ENCODE data around the gene TNFRSF1B. TPM values are rescaled to one million over a fixed set of nuclear protein-coding genes. Genes with fewer than 3 reads are reported as not detected.

The TNFRSF1B gene
- total and polyA plus RNA-seq, 2 experiments from 2014 or later: 0.91 to 4.1 TPM

DNA sequence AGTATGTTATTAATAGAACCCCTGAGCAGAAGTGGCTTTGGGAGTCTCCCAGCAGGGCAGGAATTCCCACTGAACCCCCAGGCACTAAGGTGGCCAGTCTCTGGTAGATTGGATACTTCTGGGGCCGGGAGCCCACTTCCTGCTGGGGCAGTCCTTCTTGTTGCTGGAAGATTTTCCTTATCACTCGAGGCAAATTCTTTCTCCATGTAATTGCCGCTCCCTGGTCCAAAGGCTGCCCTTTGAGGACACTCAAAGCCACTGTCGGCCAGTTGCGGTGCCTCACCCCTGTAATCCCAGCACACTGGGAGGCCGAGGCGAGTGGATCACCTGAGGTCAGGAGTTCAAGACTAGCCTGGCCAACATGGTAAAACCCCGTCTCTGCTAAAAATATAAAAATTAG is 22.6 kb upstream of the TNFRSF1B start (continued):
- TF ChIP-seq EZH2phosphoT487 (IDR thresholded peaks at IDR 0.05; ENCODE audit: unreplicated experiment) (no peak), JUNB (IDR thresholded peaks at IDR 0.05; ENCODE audit: unreplicated experiment) (no peak), CREB1 (CRISPR knock-in tag; IDR thresholded peaks at IDR 0.05; ENCODE audit: low read depth) (no peak)
- TF ChIP-seq, protein P1, sequence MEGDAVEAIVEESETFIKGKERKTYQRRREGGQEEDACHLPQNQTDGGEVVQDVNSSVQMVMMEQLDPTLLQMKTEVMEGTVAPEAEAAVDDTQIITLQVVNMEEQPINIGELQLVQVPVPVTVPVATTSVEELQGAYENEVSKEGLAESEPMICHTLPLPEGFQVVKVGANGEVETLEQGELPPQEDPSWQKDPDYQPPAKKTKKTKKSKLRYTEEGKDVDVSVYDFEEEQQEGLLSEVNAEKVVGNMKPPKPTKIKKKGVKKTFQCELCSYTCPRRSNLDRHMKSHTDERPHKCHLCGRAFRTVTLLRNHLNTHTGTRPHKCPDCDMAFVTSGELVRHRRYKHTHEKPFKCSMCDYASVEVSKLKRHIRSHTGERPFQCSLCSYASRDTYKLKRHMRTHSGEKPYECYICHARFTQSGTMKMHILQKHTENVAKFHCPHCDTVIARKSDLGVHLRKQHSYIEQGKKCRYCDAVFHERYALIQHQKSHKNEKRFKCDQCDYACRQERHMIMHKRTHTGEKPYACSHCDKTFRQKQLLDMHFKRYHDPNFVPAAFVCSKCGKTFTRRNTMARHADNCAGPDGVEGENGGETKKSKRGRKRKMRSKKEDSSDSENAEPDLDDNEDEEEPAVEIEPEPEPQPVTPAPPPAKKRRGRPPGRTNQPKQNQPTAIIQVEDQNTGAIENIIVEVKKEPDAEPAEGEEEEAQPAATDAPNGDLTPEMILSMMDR (conservative IDR thresholded peaks at IDR 0.05; ENCODE audit: low read depth in 2 of 2): no peak
- TF ChIP-seq, protein P2, sequence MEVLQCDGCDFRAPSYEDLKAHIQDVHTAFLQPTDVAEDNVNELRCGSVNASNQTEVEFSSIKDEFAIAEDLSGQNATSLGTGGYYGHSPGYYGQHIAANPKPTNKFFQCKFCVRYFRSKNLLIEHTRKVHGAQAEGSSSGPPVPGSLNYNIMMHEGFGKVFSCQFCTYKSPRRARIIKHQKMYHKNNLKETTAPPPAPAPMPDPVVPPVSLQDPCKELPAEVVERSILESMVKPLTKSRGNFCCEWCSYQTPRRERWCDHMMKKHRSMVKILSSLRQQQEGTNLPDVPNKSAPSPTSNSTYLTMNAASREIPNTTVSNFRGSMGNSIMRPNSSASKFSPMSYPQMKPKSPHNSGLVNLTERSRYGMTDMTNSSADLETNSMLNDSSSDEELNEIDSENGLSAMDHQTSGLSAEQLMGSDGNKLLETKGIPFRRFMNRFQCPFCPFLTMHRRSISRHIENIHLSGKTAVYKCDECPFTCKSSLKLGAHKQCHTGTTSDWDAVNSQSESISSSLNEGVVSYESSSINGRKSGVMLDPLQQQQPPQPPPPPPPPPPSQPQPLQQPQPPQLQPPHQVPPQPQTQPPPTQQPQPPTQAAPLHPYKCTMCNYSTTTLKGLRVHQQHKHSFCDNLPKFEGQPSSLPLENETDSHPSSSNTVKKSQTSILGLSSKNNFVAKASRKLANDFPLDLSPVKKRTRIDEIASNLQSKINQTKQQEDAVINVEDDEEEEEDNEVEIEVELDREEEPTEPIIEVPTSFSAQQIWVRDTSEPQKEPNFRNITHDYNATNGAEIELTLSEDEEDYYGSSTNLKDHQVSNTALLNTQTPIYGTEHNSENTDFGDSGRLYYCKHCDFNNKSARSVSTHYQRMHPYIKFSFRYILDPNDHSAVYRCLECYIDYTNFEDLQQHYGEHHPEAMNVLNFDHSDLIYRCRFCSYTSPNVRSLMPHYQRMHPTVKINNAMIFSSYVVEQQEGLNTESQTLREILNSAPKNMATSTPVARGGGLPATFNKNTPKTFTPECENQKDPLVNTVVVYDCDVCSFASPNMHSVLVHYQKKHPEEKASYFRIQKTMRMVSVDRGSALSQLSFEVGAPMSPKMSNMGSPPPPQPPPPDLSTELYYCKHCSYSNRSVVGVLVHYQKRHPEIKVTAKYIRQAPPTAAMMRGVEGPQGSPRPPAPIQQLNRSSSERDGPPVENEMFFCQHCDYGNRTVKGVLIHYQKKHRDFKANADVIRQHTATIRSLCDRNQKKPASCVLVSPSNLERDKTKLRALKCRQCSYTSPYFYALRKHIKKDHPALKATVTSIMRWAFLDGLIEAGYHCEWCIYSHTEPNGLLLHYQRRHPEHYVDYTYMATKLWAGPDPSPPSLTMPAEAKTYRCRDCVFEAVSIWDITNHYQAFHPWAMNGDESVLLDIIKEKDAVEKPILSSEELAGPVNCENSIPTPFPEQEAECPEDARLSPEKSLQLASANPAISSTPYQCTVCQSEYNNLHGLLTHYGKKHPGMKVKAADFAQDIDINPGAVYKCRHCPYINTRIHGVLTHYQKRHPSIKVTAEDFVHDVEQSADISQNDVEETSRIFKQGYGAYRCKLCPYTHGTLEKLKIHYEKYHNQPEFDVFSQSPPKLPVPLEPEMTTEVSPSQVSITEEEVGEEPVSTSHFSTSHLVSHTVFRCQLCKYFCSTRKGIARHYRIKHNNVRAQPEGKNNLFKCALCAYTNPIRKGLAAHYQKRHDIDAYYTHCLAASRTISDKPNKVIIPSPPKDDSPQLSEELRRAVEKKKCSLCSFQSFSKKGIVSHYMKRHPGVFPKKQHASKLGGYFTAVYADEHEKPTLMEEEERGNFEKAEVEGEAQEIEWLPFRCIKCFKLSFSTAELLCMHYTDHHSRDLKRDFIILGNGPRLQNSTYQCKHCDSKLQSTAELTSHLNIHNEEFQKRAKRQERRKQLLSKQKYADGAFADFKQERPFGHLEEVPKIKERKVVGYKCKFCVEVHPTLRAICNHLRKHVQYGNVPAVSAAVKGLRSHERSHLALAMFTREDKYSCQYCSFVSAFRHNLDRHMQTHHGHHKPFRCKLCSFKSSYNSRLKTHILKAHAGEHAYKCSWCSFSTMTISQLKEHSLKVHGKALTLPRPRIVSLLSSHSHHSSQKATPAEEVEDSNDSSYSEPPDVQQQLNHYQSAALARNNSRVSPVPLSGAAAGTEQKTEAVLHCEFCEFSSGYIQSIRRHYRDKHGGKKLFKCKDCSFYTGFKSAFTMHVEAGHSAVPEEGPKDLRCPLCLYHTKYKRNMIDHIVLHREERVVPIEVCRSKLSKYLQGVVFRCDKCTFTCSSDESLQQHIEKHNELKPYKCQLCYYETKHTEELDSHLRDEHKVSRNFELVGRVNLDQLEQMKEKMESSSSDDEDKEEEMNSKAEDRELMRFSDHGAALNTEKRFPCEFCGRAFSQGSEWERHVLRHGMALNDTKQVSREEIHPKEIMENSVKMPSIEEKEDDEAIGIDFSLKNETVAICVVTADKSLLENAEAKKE (CRISPR knock-in tag; IDR thresholded peaks at IDR 0.05): no peak

DNA sequence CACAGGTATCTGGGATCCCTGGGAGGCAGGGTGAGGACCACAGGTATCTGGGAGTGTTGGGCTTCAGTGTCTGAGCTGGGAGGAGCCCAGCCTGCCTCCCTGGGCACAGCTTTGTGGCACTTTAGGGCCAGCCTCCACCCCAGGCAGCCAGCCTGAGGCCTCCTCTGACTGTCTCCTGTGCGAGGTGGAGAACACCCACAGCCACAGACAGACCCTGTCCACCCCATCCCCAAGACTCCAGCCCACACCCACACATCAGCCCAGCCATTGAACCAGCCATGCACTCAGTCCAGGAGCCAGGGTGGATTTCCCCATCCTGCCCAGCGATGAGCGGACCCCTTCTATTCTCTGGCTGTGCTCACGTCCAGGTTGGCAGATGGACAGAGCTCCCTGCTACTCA is 21.8 kb upstream of the TNFRSF1B start:
- H3K27ac ChIP-seq (ENCODE audit: low read depth): no peak overlapping the region
- TF ChIP-seq EZH2phosphoT487 (IDR thresholded peaks at IDR 0.05; ENCODE audit: unreplicated experiment) (no peak), ZNF114 (CRISPR knock-in tag; IDR thresholded peaks at IDR 0.05) (no peak)
- TF ChIP-seq, protein P2 (CRISPR knock-in tag; IDR thresholded peaks at IDR 0.05): no peak

More for the DNA sequence above, 21.8 kb upstream of the TNFRSF1B start:
- ATAC-seq: no peak
- Mint-ChIP-seq H3K4me1 (peaks cover 10% of the 10 kb centered on the region; the same call in 2 of the 3 replicates), H3K4me3 (no peak overlapping the region), H3K27me3 (ENCODE audit: insufficient read depth, low read depth, poor library complexity) (no peaks in the 10 kb centered on the region), H3K36me3 (ENCODE audit: low read depth) (no peaks in the 10 kb centered on the region), H3K27ac (no peak overlapping the region), H3K9me3 (no peaks in the 10 kb centered on the region; the same call in 2 of the 3 replicates)
- Histone ChIP-seq H2AFZ (no peak overlapping the region), H3K4me1 (ENCODE audit: insufficient read depth) (no peaks in the 10 kb centered on the region), H3K79me2 (replicated peaks; ENCODE audit: insufficient read depth) (no peaks in the 10 kb centered on the region), H3K36me3 (ENCODE audit: insufficient read depth) (no peaks in the 10 kb centered on the region; the same call in 1 of the 2 replicates), H3F3A (replicated peaks; ENCODE audit: low read depth) (0 out of 2 replicates have a peak, but pooled peaks cover 10% of the 10 kb centered on the region), H3K27me3 (ENCODE audit: insufficient read depth) (no peaks in the 10 kb centered on the region), H3K9me2 (ENCODE audit: insufficient read depth) (no peaks in the 10 kb centered on the region), H3K4me2 (no peak overlapping the region), H4K20me1 (replicated peaks; ENCODE audit: insufficient read depth) (no peaks in the 10 kb centered on the region), H3K4me3 (no peak overlapping the region)
- DNase-seq (ENCODE audit: low spot score): no peak

All from GM23338 (cell line).